Measurements from ENCODE around the gene TPSB2.
"Not testable (repeated sequence)": the region's sequence is repeated elsewhere in the genome, so short reads cannot be mapped to it uniquely, and the experiment has no call there.

TPSB2 gene

DNA sequence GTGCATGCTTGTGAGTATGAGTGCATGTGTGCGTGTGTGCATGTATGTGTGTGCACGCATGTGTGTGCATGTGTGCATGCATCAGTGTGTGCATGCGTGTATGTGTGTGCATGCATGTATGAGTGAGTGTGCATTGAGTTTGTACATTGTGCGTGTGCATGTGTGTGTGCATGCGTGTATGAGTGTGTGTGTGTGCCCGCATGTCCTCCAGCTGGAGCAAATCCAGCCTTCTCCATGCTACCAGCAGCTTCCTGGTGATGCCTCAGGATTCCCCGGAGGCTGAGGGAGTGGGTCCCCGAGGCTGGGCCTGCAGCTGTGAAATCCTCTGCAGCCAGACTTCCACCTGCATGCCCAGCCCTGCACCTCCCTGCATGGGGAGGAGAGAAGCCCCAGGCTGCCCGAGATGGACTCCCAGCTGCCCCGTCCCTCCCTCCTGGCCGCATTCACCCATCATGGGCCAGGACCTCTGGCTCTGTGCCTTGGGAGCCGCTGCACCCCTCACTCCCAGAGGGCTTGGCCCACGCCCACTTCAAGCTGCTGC, 35.2 kb upstream of the TPSB2 start:
- H3K9me3 Mint-ChIP-seq, result no peaks in the 10 kb centered on the region
- H3K4me3 Mint-ChIP-seq, result no peak overlapping the region
- H3K36me3 Mint-ChIP-seq, result no peaks in the 10 kb centered on the region
- no peaks in the 10 kb centered on the region for H3K4me1 Mint-ChIP-seq
- no peak for ATAC-seq
- H3K27ac Mint-ChIP-seq, result no peak overlapping the region
- DNase-seq (ENCODE audit: low spot score in 2 of 2), result no peak

DNA sequence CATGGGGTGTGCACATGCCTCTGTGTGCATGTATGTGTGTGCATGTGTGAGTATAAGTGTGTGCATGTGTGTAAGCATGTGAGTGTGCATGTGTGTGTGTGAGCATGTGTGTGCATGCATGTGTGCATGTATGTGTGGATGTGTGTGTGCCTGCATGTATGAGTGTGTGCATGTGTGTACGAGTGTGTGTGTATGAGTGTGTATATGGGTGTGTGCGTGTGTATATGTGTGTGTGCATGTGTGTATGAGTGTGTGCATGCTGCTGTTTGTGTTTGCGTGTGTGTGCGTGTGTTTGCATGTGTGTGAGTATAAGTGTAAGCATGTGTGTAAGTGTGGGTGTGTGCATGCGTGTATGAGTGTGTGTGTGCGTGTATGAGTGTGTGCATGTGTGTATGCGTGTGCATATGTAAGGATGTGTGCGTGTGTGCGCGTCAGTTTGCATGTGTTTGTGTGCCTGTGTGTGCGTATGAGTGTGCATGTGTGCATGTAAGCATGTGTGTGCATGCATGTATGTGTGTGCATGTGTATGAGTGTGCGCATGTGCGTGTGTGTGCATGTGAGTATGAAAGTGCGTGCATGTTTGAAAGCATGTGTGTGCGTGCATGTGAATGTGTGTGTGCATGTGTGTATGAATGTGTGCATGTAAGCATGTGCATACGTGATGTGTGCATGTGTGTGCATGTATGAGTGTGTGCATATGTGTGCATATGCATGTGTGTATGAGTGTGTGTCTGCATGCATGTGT, 34.5 kb upstream of the TPSB2 start:
- H3K4me1 Mint-ChIP-seq, result no peaks in the 10 kb centered on the region
- no peaks in the 10 kb centered on the region for H3K9me3 Mint-ChIP-seq
- H3K4me3 Mint-ChIP-seq, result no peak overlapping the region
- H3K27ac Mint-ChIP-seq, result no peak overlapping the region
- DNase-seq (ENCODE audit: low spot score in 2 of 2), result no peak
- H3K36me3 Mint-ChIP-seq, result no peaks in the 10 kb centered on the region
- ATAC-seq, result no peak

- no peak for DNase-seq (ENCODE audit: low spot score in 2 of 2)
- Mint-ChIP-seq H3K36me3 (no peaks in the 10 kb centered on the region), H3K27ac (no peak overlapping the region), H3K4me3 (no peak overlapping the region), H3K4me1 (peaks cover 5% of the 10 kb centered on the region), H3K9me3 (no peaks in the 10 kb centered on the region)
- ATAC-seq, result no peak
Measured at GRCh38 chr16:1263591-1264344, 33.8 kb upstream of the TPSB2 start.

DNA sequence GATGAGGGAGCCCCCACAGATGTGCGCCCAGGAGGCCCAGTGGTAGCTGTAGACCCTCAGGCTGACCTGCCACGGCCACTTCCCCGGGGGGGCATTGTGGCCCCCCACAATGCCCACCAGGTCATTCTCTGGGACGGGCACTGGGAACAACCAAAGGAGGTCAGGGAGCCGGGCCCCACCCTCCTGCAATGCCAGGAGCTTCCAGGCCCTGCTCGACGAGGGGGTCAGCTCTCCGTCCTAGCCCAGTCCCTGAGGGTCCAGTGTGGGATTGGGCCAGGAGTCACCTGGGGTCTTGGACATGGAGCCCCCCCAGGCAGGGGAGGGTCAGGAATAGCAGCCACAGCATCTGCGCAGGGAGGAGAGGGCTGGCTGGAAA, 32.9 kb upstream of the TPSB2 start:
- no peak overlapping the region for H3K4me3 Mint-ChIP-seq
- no peak for ATAC-seq
- no peaks in the 10 kb centered on the region for H3K9me3 Mint-ChIP-seq
- H3K4me1 Mint-ChIP-seq, result peaks cover 5% of the 10 kb centered on the region
- no peak for DNase-seq (ENCODE audit: low spot score in 2 of 2)
- no peaks in the 10 kb centered on the region for H3K36me3 Mint-ChIP-seq
- H3K27ac Mint-ChIP-seq, result no peak overlapping the region

DNA sequence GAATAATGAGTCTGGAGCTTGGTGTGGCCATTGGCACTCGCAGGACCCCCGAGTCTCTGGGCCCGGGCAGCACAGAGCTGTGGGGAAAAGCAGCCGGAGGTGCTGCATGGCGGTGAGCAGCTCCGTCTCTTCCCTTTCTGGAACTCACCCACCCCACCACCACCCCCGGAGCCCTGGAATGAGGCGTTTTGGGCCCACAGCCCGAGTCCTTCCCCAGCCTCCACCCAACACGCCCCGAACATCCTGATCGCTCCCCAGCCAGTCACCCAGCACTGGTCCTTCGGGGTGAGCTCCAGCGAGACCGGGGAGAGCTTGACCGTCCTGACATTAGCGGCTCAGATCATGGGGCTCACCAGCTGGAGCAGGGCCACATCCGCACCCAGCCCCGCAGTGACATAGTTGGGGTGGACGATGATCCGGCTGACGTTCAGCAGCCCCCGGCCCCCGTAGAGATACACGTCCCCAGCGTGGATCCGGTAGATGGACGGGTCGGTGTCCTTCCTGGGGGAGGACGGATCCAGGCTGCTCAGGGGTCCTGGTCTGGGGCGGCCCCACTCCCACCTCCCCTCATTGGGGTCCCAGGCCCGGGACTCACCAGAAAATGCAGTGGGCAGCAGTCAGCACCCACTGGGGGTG, 32.3 kb upstream of the TPSB2 start:
- Mint-ChIP-seq H3K36me3 (no peaks in the 10 kb centered on the region), H3K4me3 (no peak overlapping the region), H3K9me3 (no peaks in the 10 kb centered on the region), H3K4me1 (peaks cover 5% of the 10 kb centered on the region), H3K27ac (no peak overlapping the region)
- no peak for DNase-seq (ENCODE audit: low spot score in 2 of 2)
- ATAC-seq, result no peak

- peaks cover 5% of the 10 kb centered on the region for H3K4me1 Mint-ChIP-seq
- peak overlapping the region; percentile 26 for H3K4me3 Mint-ChIP-seq
- H3K27ac Mint-ChIP-seq, result no peak overlapping the region
- ATAC-seq, result peak; percentile 48
- no peaks in the 10 kb centered on the region for H3K9me3 Mint-ChIP-seq
- DNase-seq (ENCODE audit: low spot score in 2 of 2), result no peak
- no peaks in the 10 kb centered on the region for H3K36me3 Mint-ChIP-seq
Measured at GRCh38 chr16:1261131-1261892, 31.3 kb upstream of the TPSB2 start.

DNA sequence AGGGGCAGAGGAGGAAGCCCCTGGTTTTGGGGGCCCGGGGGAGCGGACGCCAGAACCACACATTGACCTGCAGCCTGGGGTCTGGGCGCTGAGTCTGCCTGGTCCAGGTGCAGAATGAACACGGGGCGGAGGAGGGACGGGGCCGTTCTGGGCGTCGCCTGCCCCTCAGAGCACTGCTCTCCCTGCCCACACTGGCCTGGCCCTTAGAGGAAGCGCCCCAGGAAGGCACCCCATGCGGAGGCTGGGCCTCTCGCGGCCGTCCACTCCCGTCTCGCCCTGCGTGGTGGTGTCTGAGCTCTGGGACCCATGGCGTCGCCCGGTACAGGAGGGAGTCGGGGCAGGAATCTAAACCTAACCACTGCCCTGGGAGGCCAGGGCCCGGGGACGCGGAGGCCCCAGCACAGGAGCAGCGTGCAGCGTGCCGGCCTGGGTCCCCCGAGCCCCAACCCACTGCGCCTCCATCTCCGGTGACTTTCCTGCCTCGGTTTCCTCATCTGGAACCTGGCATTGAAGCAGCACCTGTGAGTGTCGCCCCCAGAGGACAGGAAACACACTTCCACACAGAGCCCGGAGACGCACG, 30.2 kb upstream of the TPSB2 start:
- Mint-ChIP-seq H3K9me3 (no peaks in the 10 kb centered on the region), H3K4me3 (peak overlapping the region; percentile 26), H3K4me1 (peaks cover 5% of the 10 kb centered on the region), H3K27ac (no peak overlapping the region), H3K36me3 (no peaks in the 10 kb centered on the region)
- no peak for ATAC-seq
- DNase-seq (ENCODE audit: low spot score in 2 of 2), result no peak

GRCh38 chr16:1259760-1260068, 29.7 kb upstream of the TPSB2 start:
- peaks cover 5% of the 10 kb centered on the region for H3K4me1 Mint-ChIP-seq
- DNase-seq (ENCODE audit: low spot score in 2 of 2) (no peak), ATAC-seq (no peak)
- no peak overlapping the region for H3K27ac Mint-ChIP-seq
- no peak overlapping the region for H3K4me3 Mint-ChIP-seq
- no peaks in the 10 kb centered on the region for H3K9me3 Mint-ChIP-seq
- H3K36me3 Mint-ChIP-seq, result no peaks in the 10 kb centered on the region

DNA sequence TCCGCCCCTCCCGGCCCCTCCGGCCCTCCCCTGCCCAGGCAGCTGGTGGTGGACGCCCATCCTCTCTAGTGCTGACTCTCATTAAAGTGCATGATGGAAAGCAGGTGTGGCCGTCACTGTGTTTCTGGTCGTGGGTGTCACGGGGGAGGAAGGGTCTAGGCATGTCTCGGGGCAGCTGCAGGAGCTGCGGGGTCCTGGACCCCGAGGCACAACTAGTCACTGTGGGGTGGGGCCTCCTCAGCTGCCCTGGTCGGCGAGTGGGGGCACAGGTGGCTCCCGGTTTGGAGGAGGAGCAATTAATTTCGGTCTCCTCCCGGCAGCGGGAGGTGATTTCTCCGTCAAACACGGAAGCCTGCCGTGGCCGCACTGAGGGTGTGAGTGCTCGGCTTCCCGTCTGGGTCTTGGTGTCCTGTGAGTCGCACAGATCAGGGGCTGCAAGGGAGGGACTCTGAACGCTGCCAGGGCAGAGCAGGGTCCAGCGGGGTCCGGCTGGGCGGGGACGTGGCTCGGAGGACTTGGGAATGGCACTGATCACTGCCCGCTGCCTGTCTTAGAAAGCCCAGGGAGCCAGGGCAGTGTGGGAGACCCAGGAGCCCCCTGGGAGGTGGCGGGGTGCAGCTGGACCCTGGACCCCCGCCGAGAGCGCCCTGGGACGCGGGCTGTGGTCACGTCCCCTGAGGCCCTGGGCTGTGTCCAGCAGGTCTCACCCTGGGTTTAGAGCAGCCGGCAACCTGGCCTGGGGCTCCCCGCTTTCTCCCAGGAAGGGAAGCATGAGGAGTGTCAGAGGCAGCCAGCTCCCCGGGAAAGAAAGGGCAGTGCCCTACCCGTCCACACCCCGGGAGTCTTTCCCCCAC, 29.1 kb upstream of the TPSB2 start:
- H3K36me3 Mint-ChIP-seq, result no peaks in the 10 kb centered on the region
- H3K4me3 Mint-ChIP-seq, result peak overlapping the region; percentile 57
- ATAC-seq (no peak), DNase-seq (ENCODE audit: low spot score in 2 of 2) (no peak)
- peaks cover 5% of the 10 kb centered on the region for H3K4me1 Mint-ChIP-seq
- no peak overlapping the region for H3K27ac Mint-ChIP-seq
- no peaks in the 10 kb centered on the region for H3K9me3 Mint-ChIP-seq

DNA sequence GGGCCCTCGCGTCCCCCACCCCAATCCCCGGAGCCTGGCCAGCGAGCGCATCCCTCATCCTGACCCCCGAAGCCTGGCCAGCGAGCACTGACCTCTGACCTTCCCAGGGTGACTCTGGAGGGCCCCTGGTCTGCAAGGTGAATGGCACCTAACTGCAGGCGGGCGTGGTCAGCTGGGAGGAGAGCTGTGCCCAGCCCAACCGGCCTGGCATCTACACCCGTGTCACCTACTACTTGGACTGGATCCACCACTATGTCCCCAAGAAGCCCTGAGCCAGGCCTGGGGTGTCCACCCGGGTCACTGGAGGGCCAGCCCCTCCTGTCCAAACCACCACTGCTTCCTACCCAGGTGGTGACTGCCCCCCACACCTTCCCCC, 28.2 kb upstream of the TPSB2 start:
- Mint-ChIP-seq H3K9me3 (no peaks in the 10 kb centered on the region), H3K36me3 (no peaks in the 10 kb centered on the region), H3K27ac (no peak overlapping the region), H3K4me3 (no peak overlapping the region), H3K4me1 (peaks cover 5% of the 10 kb centered on the region)
- DNase-seq (ENCODE audit: low spot score in 2 of 2) (no peak), ATAC-seq (peak; percentile 17)

- DNase-seq (ENCODE audit: low spot score in 2 of 2), result no peak
- no peaks in the 10 kb centered on the region for H3K36me3 Mint-ChIP-seq
- ATAC-seq, result peak; percentile 22
- no peak overlapping the region for H3K4me3 Mint-ChIP-seq
- H3K9me3 Mint-ChIP-seq, result no peaks in the 10 kb centered on the region
- no peak overlapping the region for H3K27ac Mint-ChIP-seq
- H3K4me1 Mint-ChIP-seq, result peaks cover 5% of the 10 kb centered on the region
Measured at GRCh38 chr16:1257561-1258224, 27.7 kb upstream of the TPSB2 start.

DNA sequence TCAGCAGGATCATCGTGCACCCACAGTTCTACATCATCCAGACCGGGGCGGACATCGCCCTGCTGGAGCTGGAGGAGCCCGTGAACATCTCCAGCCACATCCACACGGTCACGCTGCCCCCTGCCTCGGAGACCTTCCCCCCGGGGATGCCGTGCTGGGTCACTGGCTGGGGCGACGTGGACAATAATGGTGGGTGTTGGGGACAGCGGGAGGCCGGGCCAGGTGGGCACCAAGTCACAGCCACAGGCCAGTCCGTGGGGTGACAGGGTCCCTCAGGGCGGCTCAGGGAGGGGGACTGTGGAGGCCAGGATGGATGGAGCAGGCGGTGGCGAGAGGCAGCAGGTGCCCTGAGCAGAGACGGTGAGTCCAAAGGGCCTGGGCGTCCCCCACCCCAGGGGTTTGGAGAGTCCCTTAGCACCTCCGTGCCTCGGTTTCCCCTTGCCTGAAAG, 26.9 kb upstream of the TPSB2 start:
- H3K4me1 Mint-ChIP-seq, result peaks cover 5% of the 10 kb centered on the region
- H3K4me3 Mint-ChIP-seq, result no peak overlapping the region
- no peaks in the 10 kb centered on the region for H3K9me3 Mint-ChIP-seq
- no peak for ATAC-seq
- no peaks in the 10 kb centered on the region for H3K36me3 Mint-ChIP-seq
- no peak for DNase-seq (ENCODE audit: low spot score in 2 of 2)
- H3K27ac Mint-ChIP-seq, result no peak overlapping the region

- peak in 1 of 2 donors; percentile 1 for DNase-seq (ENCODE audit: low spot score in 2 of 2)
- not testable (repeated sequence) for H3K4me3 Mint-ChIP-seq, H3K4me1 Mint-ChIP-seq, H3K9me3 Mint-ChIP-seq, H3K36me3 Mint-ChIP-seq, H3K27ac Mint-ChIP-seq, ATAC-seq
Measured at GRCh38 chr16:1256296-1256873, 26.4 kb upstream of the TPSB2 start.
